ENCODE measurements around the gene CLP1.
"Not testable (repeated sequence)": the region's sequence is repeated elsewhere in the genome, so short reads cannot be mapped to it uniquely, and the experiment has no call there.

CLP1 gene

DNA sequence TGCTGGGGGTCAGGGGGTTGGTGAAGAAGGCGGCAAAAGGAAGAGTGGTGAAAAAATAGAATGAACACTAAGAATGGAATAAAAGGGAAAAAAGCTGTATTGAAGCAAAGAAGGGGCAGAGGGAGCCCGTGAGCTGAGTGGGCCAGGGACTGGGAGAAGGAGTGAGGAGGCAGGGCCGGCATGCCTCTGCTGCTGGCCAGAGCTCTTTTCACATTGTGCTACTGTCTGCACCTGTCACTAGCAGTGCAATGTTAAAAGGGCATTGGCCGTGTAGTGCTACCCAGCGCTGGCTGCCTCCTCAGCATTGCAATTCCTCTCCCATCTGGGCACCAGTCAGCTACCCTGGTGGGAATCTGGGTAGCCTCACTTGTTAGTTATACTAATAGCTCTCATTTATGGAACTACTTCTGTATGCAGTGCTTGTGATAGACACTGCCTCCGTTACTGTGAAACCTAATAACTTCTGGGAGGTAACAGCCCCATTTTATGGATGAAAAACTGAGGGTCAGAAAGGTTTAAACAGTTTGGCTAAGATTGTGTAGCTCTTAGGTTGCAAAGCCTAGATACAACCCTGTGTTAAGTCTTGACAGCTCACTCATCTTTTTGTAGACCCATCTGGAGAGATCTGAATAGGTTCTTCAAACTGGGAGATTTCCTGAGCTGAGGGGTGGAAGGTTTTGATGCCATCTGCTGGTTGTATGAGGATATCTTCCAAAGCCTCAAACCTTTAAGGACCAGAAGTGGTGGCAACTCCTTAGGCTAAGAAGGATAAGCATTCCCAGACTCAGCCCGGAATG lies 16.4 kb upstream of the CLP1 start:
- DNase-seq (ENCODE audit: low read depth in 3 of 3), result no peak

GRCh38 chr11:57643802-57644201 lies 13.8 kb upstream of the CLP1 start:
- DNase-seq (ENCODE audit: low read depth in 3 of 3), result no peak

- peak; percentile 76 to 88 (median 83) for DNase-seq (ENCODE audit: low read depth in 3 of 3)
These were observed 12.5 kb upstream of the CLP1 start for GRCh38 chr11:57644748-57645688.

DNA sequence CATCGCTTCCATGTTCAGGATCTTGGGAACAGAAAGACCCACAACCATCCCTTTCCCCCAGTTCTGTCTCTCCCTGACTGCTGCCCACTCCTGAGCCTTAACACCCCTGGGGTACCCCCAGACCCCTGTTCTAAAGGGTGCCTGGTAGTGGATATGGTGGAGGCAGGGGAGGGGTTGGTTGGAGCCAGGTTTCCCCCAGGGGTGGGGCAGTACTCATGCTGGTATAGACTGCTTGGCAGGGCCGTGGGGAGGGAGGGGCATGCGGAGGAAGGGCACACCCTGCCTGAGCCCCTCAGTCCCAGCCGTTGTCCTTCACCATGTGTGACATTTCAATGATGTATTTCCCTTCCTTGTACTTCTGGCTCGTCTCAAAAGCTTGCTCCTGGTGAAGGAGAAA lies 11.9 kb upstream of the CLP1 start:
- DNase-seq (ENCODE audit: low read depth in 3 of 3), result no peak

- DNase-seq (ENCODE audit: low read depth in 3 of 3), result no peak
These were observed 11.3 kb upstream of the CLP1 start for GRCh38 chr11:57646194-57646798.

DNA sequence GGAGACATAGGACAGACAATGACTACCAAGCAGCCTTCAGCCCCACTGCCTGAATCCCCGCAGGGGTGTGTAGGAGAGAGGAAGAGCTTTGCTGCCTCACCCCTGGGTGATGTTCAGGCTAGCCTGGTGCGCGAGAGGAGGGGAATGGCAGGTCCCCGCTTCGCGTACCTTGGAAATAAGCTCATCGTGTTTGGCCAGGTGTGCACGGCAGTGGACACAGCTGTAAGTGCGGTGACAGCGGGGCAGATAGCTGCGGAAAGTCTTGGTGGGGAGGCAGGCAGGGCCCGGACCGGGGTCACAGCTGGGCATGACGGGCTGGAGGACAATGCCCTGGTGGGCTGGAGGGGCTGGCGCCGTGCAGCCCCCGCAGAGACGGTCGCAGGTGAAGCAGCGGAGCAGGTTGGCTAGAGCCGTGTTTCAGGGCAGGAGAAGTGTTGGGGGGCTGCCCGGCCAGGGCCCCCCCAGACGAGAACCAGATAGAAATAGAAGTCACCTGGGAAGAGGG lies 10.7 kb upstream of the CLP1 start:
- no peak for DNase-seq (ENCODE audit: low read depth in 3 of 3)

GRCh38 chr11:57647372-57647771 lies 10.2 kb upstream of the CLP1 start:
- DNase-seq (ENCODE audit: low read depth in 3 of 3), result no peak

- no peak for DNase-seq (ENCODE audit: low read depth in 3 of 3)
These were observed 9.4 kb upstream of the CLP1 start for GRCh38 chr11:57647960-57648800.

GRCh38 chr11:57648801-57649735 lies 8.5 kb upstream of the CLP1 start:
- DNase-seq (ENCODE audit: low read depth in 3 of 3), result no peak

DNA sequence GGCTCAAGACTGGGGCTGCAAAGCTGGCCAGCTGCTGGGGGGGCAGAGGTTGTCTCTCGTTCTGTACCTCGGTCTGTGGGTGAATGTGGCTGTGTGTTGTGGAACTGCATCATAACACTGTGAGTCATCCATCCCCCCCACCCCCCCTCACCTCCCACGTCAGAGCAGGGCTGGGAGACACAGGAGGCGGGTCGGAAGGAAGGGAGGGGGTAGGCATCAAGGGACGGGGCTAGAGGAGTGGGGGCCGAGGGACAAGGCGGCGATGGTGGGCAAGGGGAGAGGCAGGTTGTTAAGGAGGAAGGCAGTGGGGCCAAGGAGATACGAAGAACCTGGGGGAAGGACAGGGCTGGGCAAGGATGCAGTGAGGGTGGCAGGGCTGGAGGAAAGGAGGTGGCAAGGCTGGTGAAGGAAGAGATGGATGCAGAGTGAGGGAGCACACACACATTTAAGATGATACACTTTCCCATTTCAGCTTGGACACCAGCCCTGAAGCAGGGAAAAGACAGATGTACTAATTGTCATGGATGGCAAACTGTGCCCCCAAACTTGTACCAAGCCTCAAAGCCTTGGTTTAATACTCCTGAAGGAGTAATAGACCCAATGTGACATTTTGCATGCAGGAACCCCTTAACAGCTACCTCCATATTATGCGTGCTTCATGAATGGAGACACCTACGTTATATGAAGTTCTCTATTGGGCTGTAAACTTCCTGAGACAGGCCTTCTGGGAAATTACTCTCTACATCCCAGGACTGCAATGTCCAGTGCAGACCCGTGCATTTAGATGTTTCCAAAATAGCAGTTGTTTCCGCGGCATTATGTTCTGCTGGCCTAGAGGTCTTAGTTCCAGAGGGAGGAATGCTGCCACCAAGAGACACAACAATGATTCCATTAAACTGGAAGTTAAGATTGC lies 7.5 kb upstream of the CLP1 start, which contains the start of gene YPEL4:
YPEL4 (minus strand) TSS at position 87 of the 913 bp plus-strand sequence. CDS start 2,805 bp downstream, outside the sequence.
- peak in 2 of 3 donors; percentile 26 to 44 for DNase-seq (ENCODE audit: low read depth in 3 of 3)

GRCh38 chr11:57650739-57651090 lies 6.8 kb upstream of the CLP1 start:
- no peak for DNase-seq (ENCODE audit: low read depth in 3 of 3)

GRCh38 chr11:57651408-57651807 lies 6.2 kb upstream of the CLP1 start:
- DNase-seq (ENCODE audit: low read depth in 3 of 3), result no peak

DNA sequence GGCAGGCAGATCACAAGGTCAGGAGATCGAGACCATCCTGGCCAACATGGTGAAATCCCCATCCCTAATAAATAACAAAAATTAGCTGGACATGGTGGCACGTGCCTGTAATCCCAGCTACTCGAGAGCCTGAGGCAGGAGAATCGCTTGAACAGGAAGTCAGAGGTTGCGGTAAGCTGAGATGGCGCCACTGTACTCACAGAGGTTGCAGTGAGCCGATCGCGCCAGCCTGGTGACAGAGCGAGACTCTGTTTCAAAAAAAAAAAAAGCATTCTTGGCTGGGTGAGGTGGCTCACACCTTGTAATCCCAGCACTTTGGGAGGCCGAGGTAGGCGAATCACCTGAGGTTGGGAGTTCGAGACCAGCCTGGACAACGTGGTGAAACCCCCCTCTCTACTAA lies 5.3 kb upstream of the CLP1 start:
- not testable (repeated sequence) for DNase-seq (ENCODE audit: low read depth in 3 of 3)

DNA sequence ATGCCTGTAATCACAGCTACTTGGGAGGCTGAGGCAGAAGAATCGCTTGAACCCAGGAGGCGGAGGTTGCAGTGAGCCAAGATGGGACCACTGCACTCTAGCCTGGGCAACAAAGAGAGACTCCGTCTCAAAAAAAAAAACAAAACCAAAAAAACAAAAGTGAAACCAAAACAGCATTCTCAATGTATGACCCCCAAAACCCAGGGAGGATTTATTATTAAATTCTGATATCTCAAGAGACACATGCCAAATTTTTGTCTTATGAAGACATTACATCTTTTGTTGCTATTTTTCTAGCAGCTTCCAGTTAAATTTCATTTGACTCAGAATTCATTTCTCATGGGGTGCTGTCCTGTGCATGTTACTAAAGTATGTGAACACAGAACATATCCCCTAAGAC lies 4.9 kb upstream of the CLP1 start:
- DNase-seq (ENCODE audit: low read depth in 3 of 3), result no peak

- no peak for DNase-seq (ENCODE audit: low read depth in 3 of 3)
These were observed 4.4 kb upstream of the CLP1 start for GRCh38 chr11:57653163-57653562.

DNA sequence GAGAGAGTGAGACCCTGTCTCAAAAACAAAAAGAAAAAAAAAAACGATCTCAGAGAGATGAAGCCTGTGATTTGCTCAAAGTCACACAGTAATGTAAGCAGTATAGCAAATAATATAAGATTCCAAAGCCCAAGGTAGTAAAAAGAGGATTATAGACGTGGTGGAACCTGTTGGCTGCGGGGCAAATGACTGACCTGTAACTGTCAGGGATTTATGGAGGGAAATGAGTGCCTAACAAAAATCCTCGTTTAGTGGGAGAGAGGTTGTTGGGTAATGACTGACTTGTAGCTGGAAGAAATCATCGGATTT lies 723 bp upstream of the CLP1 start:
- no peak for DNase-seq (ENCODE audit: low read depth in 3 of 3)

DNA sequence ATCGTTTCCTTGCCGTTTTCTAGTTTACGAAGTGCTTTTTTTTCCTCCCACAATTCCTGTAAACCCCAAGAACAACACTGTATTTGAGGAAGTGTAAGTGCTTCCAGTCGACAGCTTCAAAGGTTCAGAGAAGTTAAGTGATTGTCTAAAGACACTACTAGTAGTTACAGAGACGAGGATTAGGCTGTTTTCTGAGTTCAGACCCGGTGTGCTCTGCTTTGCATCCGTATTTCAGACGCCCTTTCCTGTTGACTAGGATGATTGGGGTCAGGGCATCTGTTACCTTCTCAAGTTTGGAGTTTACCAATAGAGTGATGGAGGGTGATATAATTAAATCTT lies 430 bp downstream of the CLP1 start:
- DNase-seq (ENCODE audit: low read depth in 3 of 3), result no peak

- no peak for DNase-seq (ENCODE audit: low read depth in 3 of 3)
These were observed 2.1 kb downstream of the CLP1 start for GRCh38 chr11:57659669-57660068.

DNA sequence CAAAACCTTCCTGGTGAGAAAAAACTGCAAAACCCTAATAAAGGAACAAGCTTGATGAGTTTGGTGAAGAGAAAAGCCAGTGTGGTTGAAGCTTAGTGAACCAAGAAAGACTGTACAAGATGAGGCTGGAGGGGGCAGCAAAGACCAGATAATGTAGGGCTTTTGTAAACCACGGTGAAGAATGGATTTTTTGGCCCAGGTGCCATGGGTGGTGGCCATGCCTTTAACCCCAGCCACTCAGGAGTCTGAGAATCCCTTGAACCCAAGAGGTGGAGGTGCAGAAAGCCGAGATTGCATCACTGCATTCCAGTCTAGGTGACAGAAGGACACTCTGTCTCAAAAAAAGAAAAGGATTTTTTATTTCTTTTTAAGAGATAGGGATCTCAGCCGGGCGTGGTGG lies 5.3 kb downstream of the CLP1 start:
- DNase-seq (ENCODE audit: low read depth in 3 of 3), result no peak

All from stimulated activated CD4-positive, alpha-beta T cell treated with anti-CD3 and anti-CD28 coated beads, TNF-alpha, amount 100 ng/mL, for 48 hours (primary cell).